HG03095 (cell line): Measurements from ENCODE around the gene HOXC10.

ENCODE experiments used
- ATAC-seq: cut with Tn5 transposase; IDR thresholded peaks from one replicate; pipeline ENCODE4 v1.9.1; 2021; ENCODE audit warnings: moderate library complexity; ENCODE audit not compliant: unreplicated experiment

Gene HOXC10

DNA sequence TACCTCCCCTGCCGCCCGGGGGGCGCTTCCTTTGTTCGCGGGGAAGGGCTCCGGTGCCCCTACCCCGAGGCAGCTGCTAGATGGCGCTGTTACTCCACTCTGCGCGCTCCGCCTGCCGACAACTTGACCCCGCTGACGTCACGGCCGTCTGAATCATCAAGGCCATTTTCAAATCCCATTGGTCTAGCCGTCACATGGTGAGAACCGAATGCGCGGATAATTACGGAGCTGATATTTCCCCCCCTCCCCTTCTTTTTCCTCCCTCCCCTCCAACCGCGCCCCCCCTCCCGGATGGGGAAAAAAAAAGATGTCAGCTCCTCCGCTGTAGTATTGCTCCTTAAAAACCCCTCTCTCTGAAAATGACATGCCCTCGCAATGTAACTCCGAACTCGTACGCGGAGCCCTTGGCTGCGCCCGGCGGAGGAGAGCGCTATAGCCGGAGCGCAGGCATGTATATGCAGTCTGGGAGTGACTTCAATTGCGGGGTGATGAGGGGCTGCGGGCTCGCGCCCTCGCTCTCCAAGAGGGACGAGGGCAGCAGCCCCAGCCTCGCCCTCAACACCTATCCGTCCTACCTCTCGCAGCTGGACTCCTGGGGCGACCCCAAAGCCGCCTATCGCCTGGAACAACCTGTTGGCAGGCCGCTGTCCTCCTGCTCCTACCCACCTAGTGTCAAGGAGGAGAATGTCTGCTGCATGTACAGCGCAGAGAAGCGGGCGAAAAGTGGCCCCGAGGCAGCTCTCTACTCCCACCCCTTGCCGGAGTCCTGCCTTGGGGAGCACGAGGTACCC, at the start of gene HOXC10:
HOXC10 (plus strand) TSS at position 246 of the 791 bp plus-strand sequence; CDS start at position 360, 114 bp downstream.
- no peak for ATAC-seq

- ATAC-seq: no peak
These were observed 49.3 kb upstream of the HOXC10 start for GRCh38 chr12:53935383-53936341.

GRCh38 chr12:53937099-53937498, 47.8 kb upstream of the HOXC10 start:
- no peak for ATAC-seq

- no peak for ATAC-seq
These were observed 47.2 kb upstream of the HOXC10 start for GRCh38 chr12:53937596-53938325.

GRCh38 chr12:53938326-53939140, 46.4 kb upstream of the HOXC10 start, which contains the start of gene HOXC13:
Gene HOXC13 (plus strand): TSS chr12:53938831. CDS start chr12:53938907, 76 bp downstream.
- no peak for ATAC-seq

GRCh38 chr12:53939141-53940108, 45.5 kb upstream of the HOXC10 start:
- no peak for ATAC-seq

DNA sequence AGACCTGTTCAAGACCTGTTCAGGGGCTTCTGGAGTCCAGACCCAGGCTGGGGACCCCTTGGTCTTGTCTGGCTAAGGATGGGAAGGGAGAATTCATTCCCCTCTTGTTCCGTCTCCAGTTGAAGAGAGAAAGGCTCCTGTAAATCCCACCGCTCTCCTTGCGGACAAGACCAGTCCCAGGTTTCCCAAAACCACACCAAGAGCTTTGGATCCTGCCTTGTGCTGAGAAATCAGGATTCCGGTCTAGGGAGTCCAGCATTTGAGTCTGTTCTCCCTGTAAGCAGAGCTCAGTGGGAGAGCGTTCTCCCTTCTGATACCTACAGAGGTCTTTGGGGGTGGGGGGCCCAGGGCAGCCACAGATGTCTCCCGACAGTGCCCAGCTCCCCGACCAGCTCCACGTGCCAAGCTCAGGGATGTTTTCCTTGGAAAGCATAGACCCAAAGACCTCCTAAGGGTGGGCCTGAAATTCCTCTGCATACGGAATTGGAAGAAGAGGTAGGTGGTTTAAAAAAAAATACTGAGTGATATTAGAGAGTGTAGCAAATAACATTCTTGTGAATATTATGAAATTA, 44.4 kb upstream of the HOXC10 start:
- no peak for ATAC-seq

DNA sequence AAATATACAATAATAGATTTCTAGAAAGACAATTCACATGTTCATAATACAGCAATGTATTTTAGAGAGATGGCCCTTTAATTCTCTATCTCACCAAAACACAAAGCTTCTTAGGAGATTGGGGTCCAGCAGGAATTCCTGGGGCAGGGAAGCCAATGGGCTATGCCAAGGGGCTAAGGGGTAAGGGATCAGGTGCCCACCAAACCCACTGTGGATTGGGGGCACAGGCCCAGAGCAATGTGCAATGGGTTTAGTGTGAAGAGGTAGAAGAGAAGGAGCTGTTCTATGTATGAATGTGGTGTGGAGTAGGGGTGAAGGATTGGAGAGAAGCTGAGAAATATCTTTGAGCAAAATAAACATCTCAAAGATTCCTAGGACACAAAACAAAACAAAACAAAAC, 43.8 kb upstream of the HOXC10 start:
- no peak for ATAC-seq

DNA sequence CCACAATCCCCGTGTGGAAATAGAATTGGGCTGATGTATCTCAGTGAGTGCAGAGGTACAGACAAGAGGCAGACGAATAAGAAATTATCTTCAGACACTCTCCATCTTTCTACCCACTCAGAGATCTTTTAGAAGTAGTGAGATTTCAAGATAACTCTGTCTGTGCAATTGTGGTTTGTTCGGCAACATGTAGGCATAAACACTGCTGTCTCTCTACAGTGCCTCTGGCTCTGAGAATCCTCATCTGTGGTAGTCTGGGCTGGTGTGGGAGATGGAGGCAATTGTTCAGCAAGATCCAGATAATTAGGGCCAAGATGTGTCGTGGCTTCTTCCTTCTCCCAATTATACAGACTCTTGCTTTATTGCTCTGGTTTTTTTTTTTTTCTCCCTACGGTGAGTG, 43.2 kb upstream of the HOXC10 start:
- ATAC-seq: no peak

- no peak for ATAC-seq
These were observed 42.4 kb upstream of the HOXC10 start for GRCh38 chr12:53942467-53942997.

DNA sequence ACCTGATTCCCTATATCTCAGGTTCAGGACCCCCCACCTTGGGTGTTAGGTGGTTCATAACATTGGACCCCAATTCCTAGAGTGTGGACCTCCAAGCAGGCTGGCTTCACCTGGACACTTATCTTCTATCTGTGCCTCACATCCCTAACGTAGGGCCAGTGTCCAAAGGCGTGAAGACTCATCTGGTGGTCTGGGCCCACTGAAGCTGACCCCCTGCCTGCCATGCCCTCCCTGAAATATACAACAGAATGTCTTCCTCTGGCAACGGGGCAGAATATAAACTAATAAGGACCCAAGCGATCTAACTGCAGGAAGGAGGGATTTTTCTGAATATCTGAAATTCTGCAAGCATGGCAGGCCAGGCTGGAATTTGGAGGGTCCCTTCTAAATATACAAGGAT, 40.7 kb upstream of the HOXC10 start:
- no peak for ATAC-seq

- ATAC-seq: no peak
These were observed 39.8 kb upstream of the HOXC10 start for GRCh38 chr12:53944907-53945847.

DNA sequence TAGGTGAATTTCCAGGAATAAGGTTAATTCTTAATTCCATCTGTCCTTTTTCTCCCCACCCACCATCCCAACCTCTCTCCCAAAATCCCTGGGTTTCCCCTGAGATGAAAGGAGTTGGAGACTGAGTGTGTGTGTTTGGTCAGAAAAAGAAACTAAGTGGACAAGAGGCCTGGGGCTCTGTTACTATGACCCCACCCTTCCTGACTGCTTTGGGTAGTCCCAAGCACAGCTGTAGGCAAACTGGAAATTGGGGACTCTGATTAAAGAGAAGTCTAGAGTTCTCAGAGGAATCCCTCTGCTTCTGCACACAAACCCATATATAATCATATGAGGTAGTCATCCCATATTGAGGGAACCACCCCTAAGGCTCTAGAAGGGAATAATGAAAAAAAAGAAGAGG, 37.2 kb upstream of the HOXC10 start:
- ATAC-seq: no peak

GRCh38 chr12:53948650-53949593, 36.0 kb upstream of the HOXC10 start:
- ATAC-seq: no peak

DNA sequence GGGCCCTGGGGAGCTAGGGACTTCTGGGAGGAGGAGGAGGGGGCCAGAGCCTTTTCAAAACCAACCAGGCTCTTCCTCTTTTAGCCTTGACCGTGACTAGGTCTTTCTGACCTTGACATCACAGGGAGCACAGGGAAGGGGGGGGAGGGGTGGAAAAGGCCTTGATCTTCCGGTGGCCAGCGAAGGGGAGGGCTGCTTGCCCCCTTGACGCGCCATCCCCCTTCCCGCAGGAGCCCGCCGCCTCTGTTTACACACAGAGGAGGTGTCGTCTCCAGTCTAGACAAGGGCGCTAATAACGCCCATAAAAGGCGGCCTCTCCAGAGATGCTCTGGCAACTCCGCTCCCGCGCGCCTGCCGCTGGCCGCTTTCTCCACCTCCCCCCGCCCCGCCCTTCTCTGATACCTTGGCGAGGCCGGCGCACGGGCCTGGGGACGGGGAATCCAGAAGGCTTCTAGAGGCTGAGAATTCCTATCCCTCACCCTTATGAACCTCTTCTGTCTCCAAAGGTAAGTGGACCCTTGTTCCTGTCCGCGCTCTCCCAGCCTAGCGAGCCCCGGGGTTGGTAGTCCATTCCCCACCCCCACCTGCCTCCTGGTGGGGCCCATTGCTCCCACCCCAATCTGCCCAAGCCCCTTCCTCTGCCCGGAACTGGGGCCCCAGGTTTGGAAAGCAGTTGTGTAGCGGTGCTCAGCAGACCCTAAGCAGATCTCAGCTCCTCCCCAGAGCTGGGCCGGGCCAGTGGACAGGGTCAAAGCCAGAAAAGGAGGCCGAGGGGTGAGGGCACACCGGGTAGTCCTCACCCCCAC, 35.1 kb upstream of the HOXC10 start:
- ATAC-seq: no peak

- no peak for ATAC-seq
These were observed 34.5 kb upstream of the HOXC10 start for GRCh38 chr12:53950437-53950773.
